ENCODE results near the gene SLC7A9. TPM values are rescaled to one million over a fixed set of nuclear protein-coding genes. Genes with fewer than 3 reads are reported as not detected.

SLC7A9 gene
- total RNA-seq, 4 donors from 2014 or later = 0.44 TPM; not detected in 3

- Histone ChIP-seq H3K4me1 (no peaks in the 10 kb centered on the region), H3K27ac (no peak overlapping the region), H3K36me3 (no peaks in the 10 kb centered on the region), H3K9me3 (no peaks in the 10 kb centered on the region), H3K4me3 (no peak overlapping the region), H3K27me3 (no peaks in the 10 kb centered on the region)
- ATAC-seq (no peak), DNase-seq (no peak)
- TF ChIP-seq POLR2A (IDR thresholded peaks at IDR 0.05) = no peak
- TF ChIP-seq, protein P1, sequence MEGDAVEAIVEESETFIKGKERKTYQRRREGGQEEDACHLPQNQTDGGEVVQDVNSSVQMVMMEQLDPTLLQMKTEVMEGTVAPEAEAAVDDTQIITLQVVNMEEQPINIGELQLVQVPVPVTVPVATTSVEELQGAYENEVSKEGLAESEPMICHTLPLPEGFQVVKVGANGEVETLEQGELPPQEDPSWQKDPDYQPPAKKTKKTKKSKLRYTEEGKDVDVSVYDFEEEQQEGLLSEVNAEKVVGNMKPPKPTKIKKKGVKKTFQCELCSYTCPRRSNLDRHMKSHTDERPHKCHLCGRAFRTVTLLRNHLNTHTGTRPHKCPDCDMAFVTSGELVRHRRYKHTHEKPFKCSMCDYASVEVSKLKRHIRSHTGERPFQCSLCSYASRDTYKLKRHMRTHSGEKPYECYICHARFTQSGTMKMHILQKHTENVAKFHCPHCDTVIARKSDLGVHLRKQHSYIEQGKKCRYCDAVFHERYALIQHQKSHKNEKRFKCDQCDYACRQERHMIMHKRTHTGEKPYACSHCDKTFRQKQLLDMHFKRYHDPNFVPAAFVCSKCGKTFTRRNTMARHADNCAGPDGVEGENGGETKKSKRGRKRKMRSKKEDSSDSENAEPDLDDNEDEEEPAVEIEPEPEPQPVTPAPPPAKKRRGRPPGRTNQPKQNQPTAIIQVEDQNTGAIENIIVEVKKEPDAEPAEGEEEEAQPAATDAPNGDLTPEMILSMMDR (IDR thresholded peaks at IDR 0.05 in 4 of 5, conservative IDR thresholded peaks at IDR 0.05 in 1 of 5) = no peak
- intact Hi-C loops (cut with DNase I; ENCODE audit: low total_unique reads) = no loop called here
- in situ Hi-C loops (cut with MboI; ENCODE audit: low sequenced_read_pairs in 4 of 4) = no loop called here
These were observed 39.1 kb downstream of the SLC7A9 start for GRCh38 chr19:32830231-32831014.

GRCh38 chr19:32829345-32829896 lies 40.1 kb downstream of the SLC7A9 start:
- H3K9me3 ChIP-seq = no peaks in the 10 kb centered on the region
- DNase-seq = no peak
- H3K27me3 ChIP-seq = no peaks in the 10 kb centered on the region
- TF ChIP-seq POLR2A (IDR thresholded peaks at IDR 0.05) = no peak
- TF ChIP-seq, protein P1 (IDR thresholded peaks at IDR 0.05 in 4 of 5, conservative IDR thresholded peaks at IDR 0.05 in 1 of 5) = no peak
- no peak overlapping the region for H3K27ac ChIP-seq
- no peak overlapping the region for H3K4me3 ChIP-seq
- H3K36me3 ChIP-seq = no peaks in the 10 kb centered on the region
- no peaks in the 10 kb centered on the region for H3K4me1 ChIP-seq
- ATAC-seq = no peak
- in situ Hi-C loops (cut with MboI; ENCODE audit: low sequenced_read_pairs in 4 of 4) (no loop called here), intact Hi-C loops (cut with DNase I; ENCODE audit: low total_unique reads) (no loop called here)

GRCh38 chr19:32828643-32829344 lies 40.8 kb downstream of the SLC7A9 start:
- H3K27ac ChIP-seq = no peak overlapping the region
- H3K36me3 ChIP-seq = no peaks in the 10 kb centered on the region

GRCh38 chr19:32828139-32828538 lies 41.4 kb downstream of the SLC7A9 start:
- no peaks in the 10 kb centered on the region for H3K36me3 ChIP-seq
- intact Hi-C loops (cut with DNase I; ENCODE audit: low total_unique reads) (no loop called here), in situ Hi-C loops (cut with MboI; ENCODE audit: low sequenced_read_pairs in 4 of 4) (no loop called here)
- no peaks in the 10 kb centered on the region for H3K9me3 ChIP-seq
- TF ChIP-seq, protein P1 (IDR thresholded peaks at IDR 0.05 in 4 of 5, conservative IDR thresholded peaks at IDR 0.05 in 1 of 5) = no peak
- TF ChIP-seq POLR2A (IDR thresholded peaks at IDR 0.05) = no peak
- H3K4me1 ChIP-seq = no peaks in the 10 kb centered on the region
- H3K4me3 ChIP-seq = no peak overlapping the region
- no peak overlapping the region for H3K27ac ChIP-seq
- H3K27me3 ChIP-seq = peaks cover 0 to under 1% (median 0%) of the 10 kb centered on the region in 3 donors
- no peak for DNase-seq
- no peak for ATAC-seq

More at GRCh38 chr19:32828643-32829344, 40.8 kb downstream of the SLC7A9 start:
- no peak for DNase-seq
- TF ChIP-seq POLR2A (IDR thresholded peaks at IDR 0.05) = no peak
- TF ChIP-seq, protein P1 (IDR thresholded peaks at IDR 0.05 in 4 of 5, conservative IDR thresholded peaks at IDR 0.05 in 1 of 5) = no peak
- H3K27me3 ChIP-seq = no peaks in the 10 kb centered on the region
- ATAC-seq = no peak
- no peak overlapping the region for H3K4me3 ChIP-seq
- no peaks in the 10 kb centered on the region for H3K4me1 ChIP-seq
- intact Hi-C loops (cut with DNase I; ENCODE audit: low total_unique reads) = no loop called here
- in situ Hi-C loops (cut with MboI; ENCODE audit: low sequenced_read_pairs in 4 of 4) = no loop called here
- H3K9me3 ChIP-seq = no peaks in the 10 kb centered on the region

All from gastrocnemius medialis (tissue), 4 donors.